GM23338 (cell line): ENCODE data around the gene CACNA1D. TPM values are rescaled to one million over a fixed set of nuclear protein-coding genes. Genes with fewer than 3 reads are reported as not detected.

Source experiments
- ATAC-seq: fragments of 200-7000 bp; cut with Tn5 transposase; 3 replicates; pipeline ENCODE4 v1.9.1; 2020
- DNase-seq: peaks from one replicate; pipeline ENCODE4 v3.0.0-alpha.2; 2015; ENCODE audit warnings: low spot score
- H2AFZ ChIP-seq: fragments of 200-600 bp; sonication (generic); 2 replicates; pipeline ENCODE4 v1.8.0; 2016; ENCODE audit warnings: antibody characterized with exemption, mild to moderate bottlenecking, moderate library complexity
- H3F3A ChIP-seq: fragments of 200-600 bp; sonication (generic); replicated peaks from 2 replicates; pipeline ENCODE4 v1.8.0; 2017; ENCODE audit warnings: antibody characterized with exemption, mixed run types, low read depth
- H3K27ac ChIP-seq: fragments of 200-600 bp; sonication (generic); 2 replicates; pipeline ENCODE4 v1.6.1; 2016; ENCODE audit warnings: low read depth
- H3K27me3 ChIP-seq: fragments of 200-600 bp; sonication (generic); 2 replicates; pipeline ENCODE4 v1.8.0; 2016; ENCODE audit warnings: mild to moderate bottlenecking, mixed run types, moderate library complexity; ENCODE audit not compliant: insufficient read depth
- H3K36me3 ChIP-seq: fragments of 200-600 bp; sonication (generic); 2 replicates; pipeline ENCODE4 v1.8.0; 2016; ENCODE audit warnings: mild to moderate bottlenecking; ENCODE audit not compliant: insufficient read depth
- H3K4me1 ChIP-seq: fragments of 200-600 bp; sonication (generic); 2 replicates; pipeline ENCODE4 v1.8.0; 2016; ENCODE audit warnings: mild to moderate bottlenecking, moderate library complexity; ENCODE audit not compliant: insufficient read depth
- H3K4me2 ChIP-seq: fragments of 200-600 bp; sonication (generic); 2 replicates; pipeline ENCODE4 v1.7.1; 2017; ENCODE audit warnings: mixed run types
- H3K4me3 ChIP-seq: fragments of 200-600 bp; sonication (generic); 2 replicates; pipeline ENCODE4 v1.6.1; 2016; ENCODE audit warnings: mixed run types
- H3K79me2 ChIP-seq: fragments of 200-600 bp; sonication (generic); replicated peaks from 2 replicates; pipeline ENCODE4 v1.8.0; 2017; ENCODE audit warnings: mild to moderate bottlenecking; ENCODE audit not compliant: insufficient read depth
- H3K9me2 ChIP-seq: fragments of 200-600 bp; sonication (generic); 2 replicates; pipeline ENCODE4 v1.8.0; 2017; ENCODE audit not compliant: insufficient read depth
- H4K20me1 ChIP-seq: fragments of 200-600 bp; sonication (generic); replicated peaks from 2 replicates; pipeline ENCODE4 v1.8.0; 2017; ENCODE audit warnings: mild to moderate bottlenecking; ENCODE audit not compliant: insufficient read depth
- H3K27ac Mint-ChIP-seq: 2 replicates; pipeline ENCODE4 v1.8.0; 2020; ENCODE audit warnings: inconsistent platforms, mild to moderate bottlenecking, moderate library complexity, mixed read lengths
- H3K27me3 Mint-ChIP-seq: 3 replicates; pipeline ENCODE4 v1.8.0; 2022; ENCODE audit warnings: low read depth, mild to moderate bottlenecking, moderate library complexity, mixed read lengths, inconsistent platforms; ENCODE audit not compliant: insufficient read depth, poor library complexity
- H3K36me3 Mint-ChIP-seq: 3 replicates; pipeline ENCODE4 v1.8.0; 2021; ENCODE audit warnings: low read depth, mild to moderate bottlenecking, inconsistent platforms, moderate library complexity, mixed read lengths
- H3K4me1 Mint-ChIP-seq: 3 replicates; pipeline ENCODE4 v1.8.0; 2020; ENCODE audit warnings: mild to moderate bottlenecking, inconsistent platforms, mixed read lengths
- H3K4me3 Mint-ChIP-seq: 3 replicates; pipeline ENCODE4 v1.8.0; 2021; ENCODE audit warnings: moderate library complexity, mild to moderate bottlenecking, inconsistent platforms, mixed read lengths
- H3K9me3 Mint-ChIP-seq: 3 replicates; pipeline ENCODE4 v1.8.0; 2020; ENCODE audit warnings: moderate library complexity, mild to moderate bottlenecking, inconsistent platforms, mixed read lengths
- EZH2 ChIP-seq: fragments of 200-600 bp; sonication (generic); IDR thresholded peaks from one replicate; pipeline ENCODE4 v1.8.0; 2017; ENCODE audit warnings: antibody characterized with exemption, mild to moderate bottlenecking, low read depth; ENCODE audit not compliant: unreplicated experiment
- EZH2phosphoT487 ChIP-seq: fragments of 200-600 bp; sonication (generic); IDR thresholded peaks from one replicate; pipeline ENCODE4 v1.8.1; 2018; ENCODE audit warnings: antibody characterized with exemption; ENCODE audit not compliant: unreplicated experiment
- NANOG ChIP-seq: IDR thresholded peaks from 2 replicates; pipeline ENCODE4 v1.6.1; 2016; ENCODE audit warnings: antibody characterized with exemption, borderline replicate concordance
- POLR2AphosphoS5 ChIP-seq: IDR thresholded peaks from 2 replicates; pipeline ENCODE4 v1.6.1; 2016; ENCODE audit warnings: antibody characterized with exemption, low read depth
- STAT1 ChIP-seq: IDR thresholded peaks from one replicate; pipeline ENCODE4 v1.6.1; 2016; ENCODE audit warnings: antibody characterized with exemption; ENCODE audit not compliant: unreplicated experiment
- ZNF114 ChIP-seq: fragments of 250-450 bp; sonication (Bioruptor Pico); IDR thresholded peaks from 2 replicates; pipeline ENCODE4 v1.5.0; 2020; ENCODE audit warnings: mild to moderate bottlenecking, moderate library complexity
- polyA plus RNA-seq: library from polyadenylated mRNA; unstranded; fragments of >200 nt; fragmentation: Nextera tagmentation; extraction: Ambion mirVana; gene quantifications from 2 replicates; pipeline ENCODE4 v1.2.1, GENCODE V29; 2016
- total RNA-seq: library from RNA; depleted of rRNA; stranded (reverse); fragments of >200 nt; shearing (Covaris generic); gene quantifications from 2 replicates; pipeline ENCODE4 v1.2.3, GENCODE V29; 2014
- TF ChIP-seq, protein P1 (sequence below): IDR thresholded peaks from 2 replicates; pipeline ENCODE4 v1.6.1; 2016; ENCODE audit warnings: antibody characterized with exemption
- TF ChIP-seq, protein P2 (sequence below): IDR thresholded peaks from one replicate; pipeline ENCODE4 v1.6.1; 2018; ENCODE audit warnings: antibody characterized with exemption; ENCODE audit not compliant: unreplicated experiment
- TF ChIP-seq, protein P3 (sequence below), 2 experiments: fragments of 200-600 bp in 1 of 2; sonication (generic) in 1 of 2; conservative IDR thresholded peaks; 2 replicates each; pipeline versions ENCODE4 v1.5.1 to v1.6.1; 2016 to 2017; ENCODE audit warnings: antibody characterized with exemption in 2 of 2, low read depth in 2 of 2, mild to moderate bottlenecking in 2 of 2, moderate library complexity in 1 of 2

Gene CACNA1D
- total and polyA plus RNA-seq, 2 experiments from 2014 or later, result 1.7 to 1.8 TPM

DNA sequence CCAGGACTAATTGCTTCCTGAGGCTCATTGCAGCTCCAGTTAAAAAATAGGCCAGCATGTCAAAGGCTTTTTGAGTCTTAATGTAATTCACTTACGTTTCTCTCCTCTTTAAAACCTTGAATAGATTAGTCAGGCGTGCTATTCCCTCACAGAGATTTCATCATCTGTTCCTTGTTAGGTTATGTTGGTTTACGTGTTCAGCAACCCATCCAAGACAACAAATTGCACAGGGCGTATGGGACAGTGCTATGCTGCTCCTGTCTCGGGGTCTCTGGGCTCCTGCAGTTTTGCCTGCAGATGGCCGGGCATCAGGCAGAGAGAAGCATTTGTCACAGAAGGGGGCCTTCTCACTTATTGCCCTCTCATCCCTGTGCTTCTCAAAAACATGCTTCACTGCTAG is 234.7 kb downstream of the CACNA1D start (continued):
- TF ChIP-seq, protein P1, sequence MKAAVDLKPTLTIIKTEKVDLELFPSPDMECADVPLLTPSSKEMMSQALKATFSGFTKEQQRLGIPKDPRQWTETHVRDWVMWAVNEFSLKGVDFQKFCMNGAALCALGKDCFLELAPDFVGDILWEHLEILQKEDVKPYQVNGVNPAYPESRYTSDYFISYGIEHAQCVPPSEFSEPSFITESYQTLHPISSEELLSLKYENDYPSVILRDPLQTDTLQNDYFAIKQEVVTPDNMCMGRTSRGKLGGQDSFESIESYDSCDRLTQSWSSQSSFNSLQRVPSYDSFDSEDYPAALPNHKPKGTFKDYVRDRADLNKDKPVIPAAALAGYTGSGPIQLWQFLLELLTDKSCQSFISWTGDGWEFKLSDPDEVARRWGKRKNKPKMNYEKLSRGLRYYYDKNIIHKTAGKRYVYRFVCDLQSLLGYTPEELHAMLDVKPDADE, result no peak
- TF ChIP-seq NANOG (no peak), POLR2AphosphoS5 (no peak), EZH2 (no peak)
- TF ChIP-seq, protein P2, sequence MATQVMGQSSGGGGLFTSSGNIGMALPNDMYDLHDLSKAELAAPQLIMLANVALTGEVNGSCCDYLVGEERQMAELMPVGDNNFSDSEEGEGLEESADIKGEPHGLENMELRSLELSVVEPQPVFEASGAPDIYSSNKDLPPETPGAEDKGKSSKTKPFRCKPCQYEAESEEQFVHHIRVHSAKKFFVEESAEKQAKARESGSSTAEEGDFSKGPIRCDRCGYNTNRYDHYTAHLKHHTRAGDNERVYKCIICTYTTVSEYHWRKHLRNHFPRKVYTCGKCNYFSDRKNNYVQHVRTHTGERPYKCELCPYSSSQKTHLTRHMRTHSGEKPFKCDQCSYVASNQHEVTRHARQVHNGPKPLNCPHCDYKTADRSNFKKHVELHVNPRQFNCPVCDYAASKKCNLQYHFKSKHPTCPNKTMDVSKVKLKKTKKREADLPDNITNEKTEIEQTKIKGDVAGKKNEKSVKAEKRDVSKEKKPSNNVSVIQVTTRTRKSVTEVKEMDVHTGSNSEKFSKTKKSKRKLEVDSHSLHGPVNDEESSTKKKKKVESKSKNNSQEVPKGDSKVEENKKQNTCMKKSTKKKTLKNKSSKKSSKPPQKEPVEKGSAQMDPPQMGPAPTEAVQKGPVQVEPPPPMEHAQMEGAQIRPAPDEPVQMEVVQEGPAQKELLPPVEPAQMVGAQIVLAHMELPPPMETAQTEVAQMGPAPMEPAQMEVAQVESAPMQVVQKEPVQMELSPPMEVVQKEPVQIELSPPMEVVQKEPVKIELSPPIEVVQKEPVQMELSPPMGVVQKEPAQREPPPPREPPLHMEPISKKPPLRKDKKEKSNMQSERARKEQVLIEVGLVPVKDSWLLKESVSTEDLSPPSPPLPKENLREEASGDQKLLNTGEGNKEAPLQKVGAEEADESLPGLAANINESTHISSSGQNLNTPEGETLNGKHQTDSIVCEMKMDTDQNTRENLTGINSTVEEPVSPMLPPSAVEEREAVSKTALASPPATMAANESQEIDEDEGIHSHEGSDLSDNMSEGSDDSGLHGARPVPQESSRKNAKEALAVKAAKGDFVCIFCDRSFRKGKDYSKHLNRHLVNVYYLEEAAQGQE, result no peak
- TF ChIP-seq, protein P3, sequence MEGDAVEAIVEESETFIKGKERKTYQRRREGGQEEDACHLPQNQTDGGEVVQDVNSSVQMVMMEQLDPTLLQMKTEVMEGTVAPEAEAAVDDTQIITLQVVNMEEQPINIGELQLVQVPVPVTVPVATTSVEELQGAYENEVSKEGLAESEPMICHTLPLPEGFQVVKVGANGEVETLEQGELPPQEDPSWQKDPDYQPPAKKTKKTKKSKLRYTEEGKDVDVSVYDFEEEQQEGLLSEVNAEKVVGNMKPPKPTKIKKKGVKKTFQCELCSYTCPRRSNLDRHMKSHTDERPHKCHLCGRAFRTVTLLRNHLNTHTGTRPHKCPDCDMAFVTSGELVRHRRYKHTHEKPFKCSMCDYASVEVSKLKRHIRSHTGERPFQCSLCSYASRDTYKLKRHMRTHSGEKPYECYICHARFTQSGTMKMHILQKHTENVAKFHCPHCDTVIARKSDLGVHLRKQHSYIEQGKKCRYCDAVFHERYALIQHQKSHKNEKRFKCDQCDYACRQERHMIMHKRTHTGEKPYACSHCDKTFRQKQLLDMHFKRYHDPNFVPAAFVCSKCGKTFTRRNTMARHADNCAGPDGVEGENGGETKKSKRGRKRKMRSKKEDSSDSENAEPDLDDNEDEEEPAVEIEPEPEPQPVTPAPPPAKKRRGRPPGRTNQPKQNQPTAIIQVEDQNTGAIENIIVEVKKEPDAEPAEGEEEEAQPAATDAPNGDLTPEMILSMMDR (conservative IDR thresholded peaks at IDR 0.05; ENCODE audit: low read depth in 2 of 2), result no peak

DNA sequence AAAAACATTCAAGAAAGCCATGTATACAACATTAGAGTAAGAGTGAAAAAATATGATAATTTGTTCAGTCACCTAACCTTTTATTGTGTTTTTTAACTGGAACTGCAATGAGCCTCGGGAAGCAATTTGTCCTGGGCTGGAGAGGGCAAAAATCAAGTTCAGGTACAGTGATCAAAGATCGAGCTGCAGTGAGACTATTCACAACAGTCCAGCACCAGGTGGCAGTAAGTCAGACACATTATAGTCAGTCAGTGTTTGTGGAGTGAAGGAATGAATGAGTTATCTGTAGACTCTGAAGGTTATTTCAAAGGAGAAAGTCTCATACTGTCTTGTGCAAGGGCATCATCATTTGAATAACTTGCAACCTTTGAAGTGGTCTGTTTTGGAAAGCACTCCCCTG is 235.2 kb downstream of the CACNA1D start:
- Histone ChIP-seq H3K27ac (no peak overlapping the region), H2AFZ (no peak overlapping the region), H3K79me2 (no peaks in the 10 kb centered on the region), H3K4me3 (no peak overlapping the region), H3K4me1 (no peaks in the 10 kb centered on the region), H3K4me2 (no peak overlapping the region), H3F3A (no peaks in the 10 kb centered on the region), H4K20me1 (no peaks in the 10 kb centered on the region), H3K36me3 (no peaks in the 10 kb centered on the region), H3K9me2 (no peaks in the 10 kb centered on the region), H3K27me3 (no peaks in the 10 kb centered on the region)
- Mint-ChIP-seq H3K27me3 (peaks cover 1% of the 10 kb centered on the region), H3K27ac (no peak overlapping the region), H3K36me3 (no peaks in the 10 kb centered on the region), H3K9me3 (no peaks in the 10 kb centered on the region), H3K4me3 (no peak overlapping the region), H3K4me1 (no peaks in the 10 kb centered on the region; the same call in 2 of the 3 replicates)
- ATAC-seq (no peak), DNase-seq (no peak)
- no peak for TF ChIP-seq STAT1
- TF ChIP-seq, protein P3 (conservative IDR thresholded peaks at IDR 0.05; ENCODE audit: low read depth in 2 of 2), result peak in 1 of 2 experiments; percentile 38; a peak in 1 of 4 replicates
- TF ChIP-seq, protein P1, result no peak
- TF ChIP-seq POLR2AphosphoS5, result no peak
- no peak for TF ChIP-seq NANOG
- no peak for TF ChIP-seq EZH2phosphoT487
- TF ChIP-seq EZH2, result no peak
- TF ChIP-seq ZNF114 (CRISPR knock-in tag), result no peak
